NCI-H1048 (cell line): ENCODE results near the gene KRT1.
"Not testable (repeated sequence)": the region's sequence is repeated elsewhere in the genome, so short reads cannot be mapped to it uniquely, and the experiment has no call there.

Source experiments
- DNase-seq: peaks from one replicate; lab custom pipeline; 2025; lab: John Stamatoyannopoulos, UW

The KRT1 gene

DNA sequence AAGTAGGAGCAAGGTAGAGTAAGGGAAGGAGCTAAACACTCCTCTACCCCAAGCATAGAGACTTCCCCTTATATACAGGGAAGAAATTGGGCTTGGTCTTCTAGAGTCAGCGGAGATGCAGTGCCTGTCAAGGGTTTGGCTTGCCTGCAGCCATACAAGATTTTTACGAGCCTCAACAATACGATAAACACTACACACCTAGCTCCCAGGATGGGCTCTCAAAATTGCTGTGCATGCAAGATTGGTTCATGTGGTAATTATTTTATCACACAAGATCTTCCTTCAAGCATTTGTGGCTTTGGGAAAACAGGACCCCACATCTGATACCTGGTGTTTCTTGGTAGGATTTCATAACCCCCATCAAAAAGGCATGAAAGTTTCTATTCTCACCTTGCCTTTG lies at the start of gene KRT1:
KRT1 (minus strand) TSS at position 45 of the 400 bp plus-strand sequence. CDS start 59 bp downstream, outside the sequence.
- DNase-seq: no peak

DNA sequence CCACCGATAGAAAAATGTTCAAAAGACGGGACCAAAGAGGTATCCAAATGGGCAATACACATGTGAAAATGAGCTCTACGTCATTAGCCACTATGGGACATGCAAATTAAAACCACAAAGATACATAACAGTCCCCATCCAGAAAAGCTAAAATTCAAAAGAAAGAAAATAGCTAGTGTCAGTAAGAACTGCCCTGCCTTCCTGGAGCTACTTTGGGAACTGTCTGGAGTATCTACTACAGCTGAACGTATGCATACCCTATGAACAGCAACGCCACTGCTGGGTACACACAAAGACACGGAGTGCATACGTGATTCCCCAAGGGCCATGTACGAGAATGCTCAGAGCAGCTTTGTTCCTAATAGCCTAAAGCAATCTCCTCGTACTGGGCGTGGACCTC lies 48.9 kb upstream of the KRT1 start:
- DNase-seq: no peak

DNA sequence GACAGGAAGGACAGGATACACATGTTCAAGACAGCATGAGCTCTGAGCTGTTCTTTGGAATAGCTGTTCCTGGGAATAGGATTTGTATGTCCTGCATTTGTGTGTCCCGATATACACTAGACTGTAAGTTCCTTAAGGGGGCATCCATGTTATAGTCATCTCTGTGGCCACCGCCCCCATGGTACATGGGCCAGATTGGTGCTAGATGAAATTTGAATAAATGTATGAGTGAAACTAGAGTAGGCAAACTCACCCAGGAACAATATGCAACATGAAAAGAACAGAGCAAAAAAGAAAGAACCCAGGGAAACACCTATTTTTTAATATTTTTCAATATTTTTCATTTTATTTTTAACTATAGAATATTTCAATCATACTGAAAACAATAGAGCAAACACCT lies 48.2 kb upstream of the KRT1 start:
- no peak for DNase-seq

DNA sequence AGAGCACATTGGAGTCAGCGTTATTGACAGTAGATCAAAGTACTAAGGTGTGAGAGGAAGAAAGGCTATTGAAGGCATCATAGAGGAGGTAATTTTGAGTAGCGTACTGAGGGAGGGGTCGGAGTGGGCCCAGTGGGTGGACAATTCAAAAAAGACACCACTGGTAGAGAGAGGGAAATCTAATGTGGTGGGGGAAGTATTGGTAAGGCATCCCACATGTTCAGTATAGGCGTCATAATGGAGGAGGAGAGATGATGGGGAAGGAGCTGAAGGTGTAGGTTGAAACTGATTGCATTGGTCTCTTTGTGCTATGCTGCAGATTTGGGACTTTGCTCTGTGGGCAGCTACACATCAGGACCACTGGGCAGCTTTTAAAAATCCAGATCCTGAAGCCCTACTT lies 46.8 kb upstream of the KRT1 start:
- DNase-seq: no peak

DNA sequence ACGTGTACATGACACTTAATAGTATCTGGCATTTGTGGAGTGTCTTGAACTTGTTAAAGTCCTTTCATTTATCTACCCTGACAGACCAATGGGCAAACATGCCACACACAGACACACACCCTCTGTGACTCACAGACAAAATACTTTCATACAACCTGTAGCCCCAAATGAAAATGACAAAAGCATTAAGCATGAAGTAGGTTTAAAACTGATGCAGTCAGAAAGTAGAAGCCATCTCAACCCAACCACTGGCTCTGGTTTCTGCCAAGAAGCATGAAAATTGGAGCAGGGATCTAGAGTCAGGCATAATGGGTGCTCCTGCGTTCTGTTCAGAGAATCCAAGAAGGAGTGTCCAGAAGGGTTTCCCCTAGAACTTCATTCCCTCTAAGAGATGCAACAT lies 46.2 kb upstream of the KRT1 start:
- no peak for DNase-seq

DNA sequence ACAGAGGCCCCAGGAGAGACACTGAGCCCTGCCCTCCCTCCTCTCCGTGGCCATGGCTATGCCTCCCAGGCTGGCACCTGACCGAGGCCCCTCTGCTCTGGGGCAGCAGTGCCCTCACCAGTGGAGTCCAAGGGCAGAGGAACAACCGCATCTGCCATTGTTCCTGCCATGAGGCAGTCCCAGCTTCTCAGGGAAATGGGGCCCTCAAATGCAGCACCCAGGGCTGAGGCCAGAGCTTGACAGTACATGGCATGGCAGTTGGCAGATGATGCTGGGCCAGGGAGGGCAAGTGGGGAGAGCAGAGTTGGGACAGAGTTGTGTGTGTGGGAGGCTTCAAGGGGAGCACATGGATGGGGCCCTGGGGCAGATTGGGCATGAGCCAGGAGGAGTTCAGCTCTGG lies 44.2 kb upstream of the KRT1 start:
- no peak for DNase-seq

DNA sequence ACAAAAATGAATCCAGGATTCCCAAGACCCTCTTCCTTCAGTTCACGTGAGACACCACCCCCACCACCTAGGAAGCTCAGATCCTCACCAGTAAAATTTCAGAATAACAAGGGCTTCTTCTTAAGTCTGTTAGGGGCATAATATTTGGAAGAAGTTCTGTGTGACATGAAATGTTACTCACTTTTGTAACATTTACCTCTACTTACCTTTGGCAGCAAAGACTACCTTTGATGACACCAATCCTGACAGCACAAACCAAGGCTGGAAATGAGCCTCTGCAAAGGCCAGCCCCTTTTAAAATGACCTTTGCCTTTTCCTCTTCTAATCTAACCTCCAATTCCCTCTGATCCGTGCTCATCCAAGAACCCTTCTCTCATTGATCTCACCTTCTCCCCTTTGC lies 42.5 kb upstream of the KRT1 start:
- DNase-seq: no peak

DNA sequence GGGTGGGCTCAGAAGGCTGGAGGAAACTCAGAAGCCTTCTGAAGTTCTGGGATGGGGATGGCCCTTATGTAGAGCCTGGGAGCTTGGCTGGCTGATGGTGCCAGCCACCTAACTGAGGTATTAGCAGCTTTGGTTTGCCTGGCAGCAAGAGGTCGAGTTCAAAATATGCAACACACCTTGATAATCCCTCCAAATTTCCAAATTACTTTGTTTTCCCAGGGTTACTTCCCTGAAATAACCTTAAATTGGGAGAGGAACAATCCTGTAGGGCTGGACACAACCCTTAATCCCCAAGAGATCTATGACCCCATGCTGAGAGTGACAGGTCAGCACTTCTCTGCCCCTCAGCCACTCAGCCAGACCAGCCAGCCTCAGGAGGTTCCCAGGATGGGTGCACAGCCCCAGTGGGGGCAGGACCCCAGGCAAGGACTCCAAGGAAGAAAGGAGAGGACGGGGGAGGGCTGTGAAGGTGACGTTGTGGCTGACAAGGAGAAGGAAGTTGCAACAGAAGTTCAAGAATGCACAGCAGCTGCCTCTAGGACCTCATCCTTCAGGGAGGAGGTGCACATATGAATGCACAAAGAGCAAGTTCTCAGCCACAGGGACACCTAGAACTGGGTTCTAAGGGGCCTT lies 41.7 kb upstream of the KRT1 start:
- DNase-seq: no peak

DNA sequence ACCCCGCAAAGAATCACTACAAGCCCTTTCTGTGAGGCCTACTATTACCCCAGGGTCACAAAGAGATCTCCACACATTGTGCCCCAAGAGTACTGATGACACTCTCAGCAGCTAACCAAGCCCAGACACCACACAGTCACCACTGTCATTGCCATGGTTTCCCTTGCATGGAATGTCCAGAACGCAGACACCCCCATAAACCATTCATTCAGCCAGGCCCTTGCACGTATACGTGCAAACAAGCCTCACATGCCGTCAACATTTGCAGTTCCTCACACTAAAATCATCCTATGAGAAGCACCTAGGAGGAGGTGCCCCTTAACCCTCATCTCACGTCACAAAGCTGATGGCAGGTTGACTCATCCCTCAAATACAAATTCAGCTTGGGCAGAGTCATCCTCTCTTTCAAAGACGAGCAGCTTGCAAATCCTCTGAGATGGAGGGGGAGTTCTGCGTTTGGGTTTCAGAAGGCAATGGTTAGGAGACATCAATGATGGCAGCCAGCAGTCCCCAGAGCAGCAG lies 40.2 kb upstream of the KRT1 start:
- no peak for DNase-seq

DNA sequence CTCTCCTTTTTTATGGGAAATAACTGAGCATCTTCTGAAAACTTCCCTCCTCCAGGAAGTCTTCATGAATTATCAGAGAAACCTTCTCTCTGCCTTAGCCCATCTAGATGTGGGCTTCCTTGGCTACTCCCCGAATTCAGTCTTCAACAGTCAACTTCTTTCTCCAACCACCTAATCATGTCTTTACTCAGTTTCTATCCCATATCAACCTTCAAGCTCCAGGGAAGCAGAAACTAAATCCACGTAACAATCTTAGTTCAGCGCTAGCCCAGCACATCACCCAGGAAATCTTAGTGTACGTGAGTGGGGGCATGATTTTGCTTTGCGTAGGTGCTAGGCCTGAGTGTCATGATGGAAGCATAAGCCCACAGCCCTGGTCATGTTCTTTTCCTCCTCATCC lies 35.9 kb upstream of the KRT1 start:
- DNase-seq: no peak

DNA sequence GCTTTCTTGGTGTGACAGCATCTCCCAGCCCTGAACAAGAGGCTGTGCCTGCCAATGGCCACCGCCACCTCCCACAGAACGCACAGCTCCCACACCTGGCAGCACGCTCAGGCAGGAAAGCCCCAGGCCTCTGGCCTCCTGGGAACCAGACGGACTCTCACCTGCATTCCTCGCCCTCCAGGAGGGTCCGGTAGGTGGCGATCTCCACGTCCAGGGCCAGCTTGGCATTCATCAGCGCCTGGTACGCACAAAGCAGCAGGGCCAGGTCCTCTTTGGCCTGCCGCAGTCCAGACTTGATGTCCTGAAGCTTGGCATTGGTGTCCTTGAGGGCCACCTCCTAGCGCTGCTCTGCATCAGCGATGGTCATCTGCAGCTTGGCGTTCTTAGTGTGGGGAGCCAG lies 35.2 kb upstream of the KRT1 start:
- no peak for DNase-seq

DNA sequence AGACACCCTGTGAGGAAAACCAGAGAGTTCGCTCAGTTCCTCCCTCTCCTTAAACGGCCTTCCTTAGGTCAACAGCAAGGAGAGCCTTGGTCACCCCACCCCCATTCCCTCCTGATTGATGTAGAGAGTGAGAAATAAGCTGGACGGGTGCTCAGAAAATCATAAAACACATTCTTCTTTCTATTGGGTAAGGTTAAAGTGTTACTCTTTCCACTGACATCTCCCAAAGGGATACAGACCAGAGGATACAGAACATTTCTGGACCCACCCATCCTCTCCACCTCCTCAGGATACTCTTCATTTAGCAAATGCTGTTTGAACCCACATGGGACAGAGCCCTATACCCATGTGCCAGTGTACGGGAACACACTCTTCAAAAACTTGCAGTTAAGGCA lies 34.7 kb upstream of the KRT1 start:
- no peak for DNase-seq

DNA sequence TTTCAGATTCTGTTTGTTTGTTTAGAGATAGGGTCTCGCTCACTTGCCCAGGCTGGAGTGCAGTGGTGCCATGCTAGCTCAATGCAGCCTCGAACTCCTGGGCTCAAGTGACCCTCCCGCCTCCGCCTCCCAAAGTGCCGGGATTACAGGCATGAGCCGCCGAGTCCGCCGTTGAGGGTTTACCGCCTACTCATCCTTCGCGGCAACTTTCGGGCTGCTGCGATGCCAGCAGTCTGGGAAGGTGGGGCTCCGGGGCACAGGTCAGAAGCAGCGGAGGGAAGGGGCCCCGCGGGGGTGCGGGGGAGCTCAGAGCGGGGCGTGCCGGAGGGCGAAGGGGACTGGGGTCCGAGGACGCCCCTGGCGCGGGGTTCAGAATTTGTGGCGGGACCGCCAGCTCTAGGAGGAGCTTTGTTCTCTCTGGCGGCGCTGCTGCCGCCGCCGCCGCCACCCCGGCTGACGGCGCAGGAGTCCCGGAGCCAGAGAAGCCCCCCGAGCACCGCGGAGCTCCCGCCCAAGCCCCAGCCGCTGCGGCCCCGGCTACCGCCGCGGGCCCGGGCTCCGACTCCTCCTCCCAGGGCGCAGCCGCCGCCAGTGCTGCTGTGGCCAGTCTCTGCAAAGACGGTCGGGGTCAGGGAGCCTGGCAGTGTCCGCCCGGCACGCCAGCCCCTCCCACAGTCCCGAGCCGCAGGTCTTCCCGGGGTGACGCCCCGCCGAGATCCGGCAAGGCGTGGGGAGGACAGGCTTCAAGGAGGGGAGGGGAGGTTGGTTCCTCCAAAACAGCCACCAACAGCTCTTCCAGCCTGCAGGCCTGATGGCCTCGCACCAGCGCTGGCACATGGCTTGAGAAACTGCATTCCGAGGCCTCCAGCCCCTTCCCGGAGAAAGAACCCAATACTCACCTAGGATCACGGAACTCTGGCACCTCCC lies 34.0 kb upstream of the KRT1 start:
- DNase-seq: no peak

DNA sequence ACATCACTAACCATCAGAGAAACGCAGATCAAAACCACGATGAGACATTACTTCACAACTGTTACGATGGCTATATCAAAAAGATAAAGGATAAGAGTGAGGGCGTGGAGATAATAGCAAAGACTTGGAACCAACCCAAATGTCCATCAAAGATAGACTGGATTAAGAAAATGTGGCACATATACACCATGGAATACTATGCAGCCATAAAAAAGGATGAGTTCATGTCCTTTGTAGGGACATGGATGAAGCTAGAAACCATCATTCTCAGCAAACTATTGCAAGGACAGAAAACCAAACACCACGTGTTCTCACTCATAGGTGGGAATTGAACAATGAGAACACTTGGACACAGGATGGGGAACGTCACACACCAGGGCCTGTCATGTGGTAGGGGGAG lies 31.9 kb upstream of the KRT1 start:
- DNase-seq: not testable (repeated sequence)

DNA sequence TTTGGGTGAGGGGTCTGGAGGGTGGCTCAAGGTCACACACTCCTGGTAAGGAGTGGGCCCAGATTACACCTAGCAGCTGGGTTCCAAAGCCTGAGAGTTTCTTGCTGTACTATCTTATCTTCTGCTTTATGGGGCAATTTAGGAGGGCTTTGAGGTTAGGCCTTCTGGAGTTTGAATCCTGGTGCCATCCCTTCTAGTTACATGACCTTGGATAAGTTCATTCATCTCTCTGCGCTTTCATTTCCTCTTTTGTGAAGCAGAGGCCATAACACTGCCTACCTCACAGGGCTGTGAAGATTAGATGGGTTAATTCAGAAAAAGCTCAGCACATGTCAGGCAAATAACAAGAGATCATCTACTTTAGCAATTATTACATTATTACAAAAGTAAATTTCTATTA lies 30.5 kb upstream of the KRT1 start:
- no peak for DNase-seq

DNA sequence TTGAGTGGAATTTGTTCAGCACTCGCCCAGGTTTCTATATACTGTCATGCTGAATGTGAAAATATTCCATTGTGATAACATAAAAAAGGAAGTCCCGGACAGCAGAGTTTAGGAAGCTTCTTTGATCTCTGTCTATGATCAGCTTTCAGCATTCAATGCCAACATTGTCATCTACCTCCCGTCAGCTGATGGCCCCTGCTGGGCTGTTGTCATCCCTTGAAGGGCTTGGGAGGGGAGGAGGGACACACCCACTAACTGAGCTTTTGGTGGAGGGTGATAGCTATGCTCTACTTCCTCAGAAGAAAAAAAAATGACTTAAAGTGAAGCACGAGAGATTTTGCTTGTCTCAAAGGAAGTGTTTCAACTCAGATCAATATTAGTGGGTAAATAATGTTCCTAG lies 27.8 kb upstream of the KRT1 start:
- no peak for DNase-seq

DNA sequence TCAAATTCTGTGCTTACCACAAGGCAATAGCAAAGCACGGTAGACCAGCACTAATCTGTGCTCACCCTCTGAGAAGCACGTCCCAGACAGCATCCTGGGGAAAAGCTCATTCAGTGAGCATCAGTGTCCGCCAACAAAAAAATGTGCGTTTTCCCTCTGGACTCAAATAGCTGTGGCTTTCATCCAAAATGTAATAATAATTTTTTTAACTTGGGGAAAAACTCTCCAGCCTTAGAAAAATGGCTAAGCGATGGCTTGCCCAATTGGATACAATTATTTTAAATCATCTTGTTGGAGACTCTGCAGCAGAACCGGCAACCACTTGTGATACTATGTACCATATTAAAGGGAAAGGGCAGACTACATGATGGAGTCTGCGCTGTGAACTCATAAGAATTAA lies 24.3 kb upstream of the KRT1 start:
- no peak for DNase-seq

DNA sequence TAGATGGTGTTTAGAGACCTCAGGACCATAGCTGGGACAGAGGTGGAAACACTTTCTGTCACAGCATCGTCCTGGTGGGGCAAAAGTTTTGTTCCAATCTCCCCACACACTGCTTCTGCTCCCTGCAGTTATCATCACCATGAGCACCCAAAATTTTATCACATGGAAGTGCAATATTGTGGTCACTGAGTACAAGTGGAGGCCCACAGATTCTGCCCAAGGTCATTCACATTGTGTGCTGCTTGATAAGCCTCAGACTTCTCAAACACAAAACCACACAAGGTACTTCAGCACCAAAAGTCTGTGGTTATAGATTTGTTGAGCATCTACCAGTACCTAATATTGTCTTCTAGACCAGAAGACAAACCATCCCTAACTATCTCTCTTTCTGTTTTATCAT lies 23.7 kb upstream of the KRT1 start:
- DNase-seq: no peak

DNA sequence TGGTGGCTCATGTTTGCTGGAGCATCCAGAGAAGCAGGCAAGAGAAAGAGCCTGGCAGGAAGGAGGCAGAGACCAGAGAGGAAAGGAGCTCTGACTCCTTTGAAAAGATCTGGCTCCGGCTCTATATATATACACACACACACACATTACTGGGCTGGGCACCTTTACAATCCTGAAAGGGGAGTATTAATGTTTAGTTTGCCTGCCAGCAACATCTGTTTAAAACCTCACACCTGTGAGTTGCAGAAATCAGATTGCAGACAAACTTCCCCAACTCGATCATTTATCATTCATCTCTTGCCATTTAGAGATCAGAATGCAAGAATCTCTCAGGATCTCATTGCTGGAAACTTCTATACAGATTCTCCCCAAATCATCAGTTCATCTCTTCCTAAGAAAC lies 23.2 kb upstream of the KRT1 start, which contains the start of gene KRT77:
KRT77 (minus strand) TSS at position 101 of the 400 bp plus-strand sequence; CDS start at position 11, 90 bp downstream.
- DNase-seq: no peak

DNA sequence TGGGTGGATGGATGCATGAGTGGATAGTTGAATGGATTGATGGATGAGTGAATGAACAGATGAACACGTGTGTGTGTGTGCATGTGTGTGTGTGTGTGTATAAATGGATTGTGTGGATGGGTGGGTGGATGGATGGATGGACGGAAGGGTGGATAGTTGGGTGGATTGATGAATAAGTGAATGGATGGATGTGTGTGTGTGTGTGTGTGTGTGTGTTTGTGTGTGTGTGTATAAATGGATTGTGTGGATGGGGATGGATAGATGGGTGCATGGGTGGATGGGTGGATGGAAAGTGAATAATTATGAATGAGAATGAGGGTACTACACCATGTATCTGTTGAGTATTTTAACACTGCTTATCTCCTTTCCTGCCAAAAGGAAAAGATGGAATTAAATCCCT lies 22.1 kb upstream of the KRT1 start:
- no peak for DNase-seq

DNA sequence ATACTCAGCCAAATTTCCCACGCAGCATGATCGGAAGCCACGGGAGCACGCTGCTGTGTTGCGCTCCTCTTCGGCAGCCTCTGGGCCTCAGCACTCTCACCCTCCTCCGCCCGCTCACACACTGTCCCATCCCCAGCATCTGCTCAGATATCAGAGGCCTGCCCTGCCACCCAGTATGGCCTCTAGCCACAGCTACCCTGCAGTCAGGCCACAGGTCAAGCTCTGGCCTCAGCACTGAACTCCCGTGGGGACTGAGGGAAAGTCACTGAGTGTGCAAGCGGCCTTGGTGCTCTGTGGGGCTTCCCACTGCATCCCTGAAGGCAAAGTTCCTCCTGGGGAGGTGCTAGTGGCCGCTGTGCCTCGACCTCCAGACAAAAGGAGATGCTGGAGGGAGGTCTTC lies 21.1 kb upstream of the KRT1 start:
- no peak for DNase-seq

DNA sequence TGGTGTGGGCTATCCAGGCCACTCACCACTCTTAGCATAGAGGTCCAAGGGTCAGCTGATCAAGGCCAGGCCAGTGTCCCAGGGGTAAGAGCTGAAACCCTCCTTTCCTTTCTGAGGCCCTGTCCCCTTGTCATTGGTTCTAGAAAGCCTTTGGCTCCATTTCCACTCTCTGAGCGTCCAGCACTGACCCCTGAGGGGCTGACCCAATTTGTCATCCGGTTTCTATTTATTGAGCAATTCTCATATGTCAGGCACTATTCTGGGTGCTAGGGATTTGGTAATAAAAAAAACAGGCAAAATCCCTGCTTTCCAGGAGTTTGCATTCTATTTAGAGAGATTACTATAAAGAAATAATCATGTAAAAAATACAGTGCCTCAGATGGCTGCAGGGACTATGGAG lies 19.8 kb upstream of the KRT1 start:
- no peak for DNase-seq

DNA sequence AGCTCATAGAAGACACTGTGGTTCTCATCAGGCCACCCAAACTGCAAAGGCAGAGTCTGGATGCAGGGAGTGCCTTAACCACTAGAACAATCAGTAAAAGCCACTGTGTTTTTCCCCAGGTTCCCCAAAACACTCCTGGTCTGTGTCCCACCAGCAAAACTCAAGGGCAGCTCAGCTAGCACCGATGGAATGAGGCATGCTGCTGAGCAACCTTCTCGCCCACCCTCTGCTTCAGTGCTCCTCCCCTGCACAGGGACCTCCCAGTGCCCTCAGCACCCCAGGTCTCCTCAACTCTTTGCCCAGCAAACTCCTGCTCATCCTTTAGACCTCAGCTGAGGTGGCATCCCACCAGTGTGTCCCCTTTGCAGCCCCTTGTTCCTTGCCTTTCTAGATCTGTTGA lies 19.2 kb upstream of the KRT1 start:
- no peak for DNase-seq
